Upper lobe of right lung (tissue), 1 donor: Measurements from ENCODE around the gene GJA5. TPM values are rescaled to one million over a fixed set of nuclear protein-coding genes. Genes with fewer than 3 reads are reported as not detected.

ENCODE experiments used
- ATAC-seq: fragments of 200-7000 bp; cut with Tn5 transposase; one replicate; pipeline ENCODE4 v1.9.1; 2020; ENCODE audit warnings: mild to moderate bottlenecking, moderate library complexity
- DNase-seq: peaks from one replicate; pipeline ENCODE4 v3.0.0-alpha.2; 2020
- H3K27ac ChIP-seq: fragments of 200-600 bp; one replicate; pipeline ENCODE4 v1.8.0; 2022
- H3K27me3 ChIP-seq: fragments of 200-600 bp; one replicate; pipeline ENCODE4 v1.8.0; 2022; ENCODE audit warnings: mild to moderate bottlenecking
- H3K36me3 ChIP-seq: fragments of 200-600 bp; one replicate; pipeline ENCODE4 v1.8.0; 2022
- H3K4me1 ChIP-seq: fragments of 200-600 bp; one replicate; pipeline ENCODE4 v1.8.0; 2022
- H3K4me3 ChIP-seq: fragments of 200-600 bp; one replicate; pipeline ENCODE4 v1.8.0; 2022; ENCODE audit warnings: mild to moderate bottlenecking
- H3K9me3 ChIP-seq: fragments of 200-600 bp; one replicate; pipeline ENCODE4 v1.8.0; 2022
- intact Hi-C: fragments of 100-400 bp; cut with DNase I; formaldehyde crosslinking; loops from one replicate; pipeline ENCODE4 v1.11.0; 2022
- total RNA-seq: library from RNA; stranded (reverse); fragmentation: NEBNext Ultra II Directional; extraction: Animal tissue kit (Norgen Biotek cat#: 25700); gene quantifications from one replicate; pipeline ENCODE4 v1.2.1, GENCODE V29; 2021
- TF ChIP-seq, protein P1 (sequence below): fragments of 200-600 bp; IDR thresholded peaks from one replicate; pipeline ENCODE4 v1.8.0; 2022; ENCODE audit warnings: antibody characterized with exemption
- donor health status: DM: no; HTN: yes; CAD: no; lungs with severe emphysema.

The GJA5 gene
- total RNA-seq, 1 donor from 2014 or later = 62.2 TPM

DNA sequence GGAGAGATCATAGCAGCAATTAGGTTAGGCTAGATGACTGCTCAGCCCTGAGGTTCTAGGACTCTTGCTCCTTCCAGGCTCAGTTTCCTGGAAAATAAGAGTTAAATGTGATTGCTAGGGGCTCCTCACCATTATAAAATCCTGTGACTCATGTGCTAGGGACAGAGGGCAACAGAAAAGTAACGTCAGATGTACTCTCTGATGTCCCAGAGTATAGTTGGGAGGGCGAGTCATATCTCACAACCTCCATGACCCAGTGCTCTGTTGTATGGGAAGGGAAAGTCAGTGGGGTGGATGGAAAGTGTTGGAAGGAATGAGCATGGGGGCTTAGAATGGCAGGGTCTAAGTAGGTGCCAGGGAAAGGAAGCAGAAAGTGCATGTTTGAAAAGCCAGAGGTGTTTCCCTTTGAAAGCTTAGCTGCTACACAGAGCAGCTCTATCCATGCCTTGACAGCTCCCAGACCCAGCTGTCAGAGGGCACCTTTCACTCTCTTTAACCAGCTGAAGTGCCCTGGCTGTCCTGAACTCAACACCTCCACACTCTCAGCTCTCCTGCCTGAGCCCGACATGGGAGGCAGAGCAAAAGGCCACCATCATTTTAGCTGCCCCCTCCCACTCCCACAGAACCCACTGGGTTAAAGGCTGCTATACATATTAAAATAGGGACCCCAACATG, 11.6 kb downstream of the GJA5 start:
- Histone ChIP-seq H3K27ac (no peak overlapping the region), H3K4me3 (no peak overlapping the region), H3K4me1 (peaks cover 9% of the 10 kb centered on the region), H3K36me3 (no peaks in the 10 kb centered on the region), H3K9me3 (no peaks in the 10 kb centered on the region), H3K27me3 (no peaks in the 10 kb centered on the region)
- intact Hi-C loops = no loop called here
- DNase-seq = no peak
- TF ChIP-seq, protein P1, sequence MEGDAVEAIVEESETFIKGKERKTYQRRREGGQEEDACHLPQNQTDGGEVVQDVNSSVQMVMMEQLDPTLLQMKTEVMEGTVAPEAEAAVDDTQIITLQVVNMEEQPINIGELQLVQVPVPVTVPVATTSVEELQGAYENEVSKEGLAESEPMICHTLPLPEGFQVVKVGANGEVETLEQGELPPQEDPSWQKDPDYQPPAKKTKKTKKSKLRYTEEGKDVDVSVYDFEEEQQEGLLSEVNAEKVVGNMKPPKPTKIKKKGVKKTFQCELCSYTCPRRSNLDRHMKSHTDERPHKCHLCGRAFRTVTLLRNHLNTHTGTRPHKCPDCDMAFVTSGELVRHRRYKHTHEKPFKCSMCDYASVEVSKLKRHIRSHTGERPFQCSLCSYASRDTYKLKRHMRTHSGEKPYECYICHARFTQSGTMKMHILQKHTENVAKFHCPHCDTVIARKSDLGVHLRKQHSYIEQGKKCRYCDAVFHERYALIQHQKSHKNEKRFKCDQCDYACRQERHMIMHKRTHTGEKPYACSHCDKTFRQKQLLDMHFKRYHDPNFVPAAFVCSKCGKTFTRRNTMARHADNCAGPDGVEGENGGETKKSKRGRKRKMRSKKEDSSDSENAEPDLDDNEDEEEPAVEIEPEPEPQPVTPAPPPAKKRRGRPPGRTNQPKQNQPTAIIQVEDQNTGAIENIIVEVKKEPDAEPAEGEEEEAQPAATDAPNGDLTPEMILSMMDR = no peak
- ATAC-seq = no peak

DNA sequence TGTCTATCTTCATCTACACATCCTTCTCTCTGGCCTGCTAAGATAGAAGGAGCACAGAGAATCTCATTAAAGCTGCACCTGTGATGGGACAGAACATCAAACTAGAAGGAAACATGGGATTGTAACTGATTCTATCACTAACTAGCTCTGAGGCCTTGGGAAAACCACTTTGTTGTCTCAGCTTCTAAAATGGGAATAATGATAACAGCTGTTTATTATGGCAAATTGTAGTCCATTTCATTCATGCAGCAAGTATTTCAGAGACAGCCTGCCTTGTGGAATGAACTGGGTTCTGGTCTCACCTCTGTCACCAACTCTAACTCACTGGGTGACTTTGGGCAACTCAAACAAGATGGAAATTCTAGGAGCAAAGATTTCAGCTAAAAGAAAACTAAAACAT, 12.4 kb downstream of the GJA5 start:
- H3K27me3 ChIP-seq = no peaks in the 10 kb centered on the region
- no peak for ATAC-seq
- no peaks in the 10 kb centered on the region for H3K9me3 ChIP-seq
- H3K27ac ChIP-seq = no peak overlapping the region
- H3K4me1 ChIP-seq = peaks cover 4% of the 10 kb centered on the region
- no peak for DNase-seq
- TF ChIP-seq, protein P1 = no peak
- no peak overlapping the region for H3K4me3 ChIP-seq
- H3K36me3 ChIP-seq = no peaks in the 10 kb centered on the region
- intact Hi-C loops = no loop called here

DNA sequence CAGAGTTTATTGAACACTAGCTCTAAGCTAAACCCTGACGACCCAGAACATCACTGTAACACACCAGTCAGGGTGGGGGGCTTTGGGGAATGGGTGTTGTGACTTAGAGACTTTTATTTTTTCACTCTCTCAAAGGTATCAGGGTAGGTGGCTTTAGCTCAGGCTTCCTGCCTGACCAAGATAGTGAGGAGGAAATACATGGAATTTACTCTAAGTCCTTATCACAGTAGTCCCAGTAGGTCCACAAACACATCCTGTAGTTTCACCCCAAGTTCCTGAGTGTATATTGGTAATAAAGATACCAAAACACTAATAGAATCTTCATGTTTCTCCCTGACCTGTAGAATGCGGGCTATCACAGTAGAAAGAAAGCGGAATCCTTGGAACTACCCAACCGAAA, 15.1 kb downstream of the GJA5 start:
- DNase-seq (no peak), ATAC-seq (no peak)
- intact Hi-C loops = no loop called here
- no peaks in the 10 kb centered on the region for H3K36me3 ChIP-seq
- H3K4me3 ChIP-seq = no peak overlapping the region
- no peaks in the 10 kb centered on the region for H3K4me1 ChIP-seq
- no peak overlapping the region for H3K27ac ChIP-seq
- no peaks in the 10 kb centered on the region for H3K27me3 ChIP-seq
- TF ChIP-seq, protein P1 = no peak
- H3K9me3 ChIP-seq = no peaks in the 10 kb centered on the region

DNA sequence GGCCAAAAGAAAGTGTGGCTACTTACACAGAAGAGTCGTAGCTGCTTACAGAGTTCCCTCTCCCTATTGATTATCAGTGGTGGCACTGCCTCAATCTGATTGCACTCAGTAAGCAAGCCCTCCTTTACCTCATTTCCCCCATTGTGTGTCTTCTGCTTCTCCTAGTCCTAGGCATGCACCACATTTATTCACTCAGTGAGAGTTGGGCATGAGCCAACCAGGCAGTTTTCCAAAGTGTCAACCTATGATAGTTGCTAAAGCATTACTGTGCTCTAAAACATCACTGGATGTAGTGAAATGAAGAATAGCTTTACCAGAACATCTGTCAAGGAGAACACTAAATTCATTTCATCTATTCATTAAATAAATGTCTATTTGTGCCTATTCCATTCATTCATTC, 19.3 kb downstream of the GJA5 start:
- TF ChIP-seq, protein P1 = no peak
- Histone ChIP-seq H3K9me3 (no peaks in the 10 kb centered on the region), H3K4me1 (no peaks in the 10 kb centered on the region), H3K27ac (no peak overlapping the region), H3K36me3 (no peaks in the 10 kb centered on the region), H3K27me3 (no peaks in the 10 kb centered on the region), H3K4me3 (no peak overlapping the region)
- no peak for ATAC-seq
- intact Hi-C loops = no loop called here
- DNase-seq = no peak

DNA sequence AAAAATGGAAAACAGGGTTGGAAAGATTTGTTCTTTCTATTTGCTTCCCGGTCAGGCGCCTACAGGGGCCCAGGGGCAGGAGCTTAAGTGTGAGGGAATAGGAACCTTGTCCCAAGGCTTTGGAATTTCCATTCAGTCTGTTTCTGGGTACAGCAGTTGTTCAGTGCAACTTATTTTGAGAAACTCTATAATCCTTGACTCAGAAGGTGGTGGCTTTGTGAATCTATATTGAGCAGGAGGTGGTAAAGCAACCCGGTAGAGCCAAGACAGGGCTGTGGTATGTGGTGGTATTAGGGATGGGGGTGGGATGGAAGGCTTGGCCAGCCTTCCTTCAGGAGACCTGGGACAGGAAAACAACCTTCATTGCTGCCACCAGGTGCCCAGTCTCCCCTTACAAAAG, 20.0 kb downstream of the GJA5 start:
- intact Hi-C loops = no loop called here
- DNase-seq (no peak), ATAC-seq (no peak)
- Histone ChIP-seq H3K4me1 (no peaks in the 10 kb centered on the region), H3K27me3 (no peaks in the 10 kb centered on the region), H3K4me3 (no peak overlapping the region), H3K9me3 (no peaks in the 10 kb centered on the region), H3K36me3 (no peaks in the 10 kb centered on the region), H3K27ac (no peak overlapping the region)
- TF ChIP-seq, protein P1 = no peak
